IMR-90 (cell line): ENCODE measurements around the gene KRT28. TPM values are rescaled to one million over a fixed set of nuclear protein-coding genes. Genes with fewer than 3 reads are reported as not detected.

ENCODE experiments used
- ATAC-seq: fragments of 200-7000 bp; cut with Tn5 transposase; 2 replicates; pipeline ENCODE4 v1.9.1; 2020; ENCODE audit warnings: low read depth, mild to moderate bottlenecking, moderate library complexity
- BruUV-seq: library from RNA; stranded (reverse); fragments of 400-500 nt; replicated peaks from 2 replicates; lab custom pipeline; 2021; lab: Mats Ljungman, UMichigan
- CTCF ChIA-PET: fragments of 300-600 bp; formaldehyde crosslinking; extraction: SDS; loops from one replicate; lab custom pipeline; 2021; ENCODE audit warnings: antibody characterized with exemption; lab: Yijun Ruan, JAX
- POLR2A ChIA-PET: fragments of 300-600 bp; sonication (Branson Sonifier 250); formaldehyde crosslinking; loops from one replicate; lab custom pipeline; 2022; ENCODE audit warnings: antibody characterized with exemption; ENCODE audit not compliant: unreplicated experiment; lab: Charles Lee
- DNase-seq: peaks from one replicate; pipeline ENCODE4 v3.0.0; 2013
- H2AFZ ChIP-seq: replicated peaks from 2 replicates; pipeline ENCODE3; 2013; ENCODE audit warnings: low read length, mild to moderate bottlenecking; ENCODE audit not compliant: poor library complexity
- H2AK5ac ChIP-seq: 2 replicates; pipeline ENCODE4 v1.6.1; 2013; ENCODE audit warnings: low read depth, low read length, inconsistent platforms
- H2AK9ac ChIP-seq: replicated peaks from 2 replicates; pipeline ENCODE3; 2013; ENCODE audit warnings: mild to moderate bottlenecking, low read depth, low read length, moderate library complexity; ENCODE audit not compliant: poor library complexity
- H2BK120ac ChIP-seq: 2 replicates; pipeline ENCODE4 v1.6.1; 2013; ENCODE audit warnings: low read depth, low read length, inconsistent platforms
- H2BK15ac ChIP-seq: 3 replicates; pipeline ENCODE4 v1.6.1; 2013; ENCODE audit warnings: low read depth, low read length, inconsistent platforms
- H2BK20ac ChIP-seq: 2 replicates; pipeline ENCODE4 v1.6.1; 2013; ENCODE audit warnings: low read depth, mild to moderate bottlenecking, inconsistent platforms, low read length, moderate library complexity
- H2BK5ac ChIP-seq: 2 replicates; pipeline ENCODE4 v1.6.1; 2013; ENCODE audit warnings: mild to moderate bottlenecking, low read depth, low read length, inconsistent platforms; ENCODE audit not compliant: poor library complexity, severe bottlenecking
- H3K14ac ChIP-seq: replicated peaks from 2 replicates; pipeline ENCODE4 v1.6.1; 2013; ENCODE audit warnings: low read depth, low read length, inconsistent platforms
- H3K18ac ChIP-seq: 2 replicates; pipeline ENCODE4 v1.6.1; 2013; ENCODE audit warnings: low read depth, low read length, control low read depth
- H3K23ac ChIP-seq: 2 replicates; pipeline ENCODE4 v1.6.1; 2013; ENCODE audit warnings: low read depth, low read length, inconsistent platforms
- H3K27ac ChIP-seq: 2 replicates; pipeline ENCODE4 v1.5.1; 2013; ENCODE audit warnings: mild to moderate bottlenecking, control low read depth, low read length; ENCODE audit not compliant: insufficient read depth
- H3K27me3 ChIP-seq: 2 replicates; pipeline ENCODE4 v1.6.1; 2013; ENCODE audit warnings: low read length; ENCODE audit not compliant: control insufficient read depth, insufficient read depth
- H3K36me3 ChIP-seq: 2 replicates; pipeline ENCODE4 v1.6.1; 2013; ENCODE audit warnings: low read length, mixed read lengths; ENCODE audit not compliant: control insufficient read depth, insufficient read depth
- H3K4ac ChIP-seq: 2 replicates; pipeline ENCODE4 v1.6.1; 2013; ENCODE audit warnings: low read depth, low read length, inconsistent platforms
- H3K4me1 ChIP-seq: 2 replicates; pipeline ENCODE4 v1.6.1; 2013; ENCODE audit warnings: low read length, mixed read lengths; ENCODE audit not compliant: control insufficient read depth, insufficient read depth
- H3K4me2 ChIP-seq: 2 replicates; pipeline ENCODE4 v1.6.1; 2013; ENCODE audit warnings: low read depth, mild to moderate bottlenecking, control low read depth, low read length, moderate library complexity
- H3K4me3 ChIP-seq: 2 replicates; pipeline ENCODE4 v1.5.1; 2013; ENCODE audit warnings: low read depth, mild to moderate bottlenecking, control low read depth, low read length, moderate library complexity; ENCODE audit not compliant: insufficient read depth
- H3K56ac ChIP-seq: 2 replicates; pipeline ENCODE4 v1.6.1; 2013; ENCODE audit warnings: low read length, inconsistent platforms; ENCODE audit not compliant: insufficient read depth; ENCODE audit errors: extremely low read depth
- H3K79me1 ChIP-seq, 2 experiments: 2 replicates each; pipeline ENCODE4 v1.6.1; 2013; ENCODE audit warnings: low read length in 2 of 2, inconsistent platforms in 1 of 2, low read depth in 1 of 2
- H3K9ac ChIP-seq: 2 replicates; pipeline ENCODE4 v1.6.1; 2013; ENCODE audit warnings: low read depth, low read length, control low read depth
- H3K9me1 ChIP-seq: 2 replicates; pipeline ENCODE4 v1.6.1; 2013; ENCODE audit warnings: low read length, inconsistent platforms; ENCODE audit not compliant: insufficient read depth
- H3K9me3 ChIP-seq: 2 replicates; pipeline ENCODE4 v1.6.1; 2013; ENCODE audit warnings: low read length; ENCODE audit not compliant: control insufficient read depth, insufficient read depth
- H4K20me1 ChIP-seq: 2 replicates; pipeline ENCODE4 v1.6.1; 2013; ENCODE audit warnings: low read length, inconsistent platforms; ENCODE audit not compliant: insufficient read depth
- H4K5ac ChIP-seq: 2 replicates; pipeline ENCODE4 v1.6.1; 2013; ENCODE audit warnings: mild to moderate bottlenecking, low read depth, low read length, control low read depth
- H4K8ac ChIP-seq, 2 experiments: 2 replicates each; pipeline ENCODE4 v1.6.1; 2013; ENCODE audit warnings: low read depth in 2 of 2, low read length in 2 of 2, control low read depth in 1 of 2, inconsistent platforms in 1 of 2
- H4K91ac ChIP-seq: 2 replicates; pipeline ENCODE4 v1.6.1; 2013; ENCODE audit warnings: low read depth, low read length, inconsistent platforms; ENCODE audit not compliant: insufficient read depth
- CHD1 ChIP-seq: IDR thresholded peaks from 2 replicates; pipeline ENCODE4 v1.6.1; 2012; ENCODE audit warnings: low read depth, low read length, improper control_type of control experiment
- MAZ ChIP-seq: IDR thresholded peaks from 2 replicates; pipeline ENCODE4 v1.6.1; 2012; ENCODE audit warnings: low read depth, mild to moderate bottlenecking, low read length, improper control_type of control experiment, moderate library complexity, borderline replicate concordance
- MXI1 ChIP-seq: IDR thresholded peaks from 2 replicates; pipeline ENCODE4 v1.6.1; 2012; ENCODE audit warnings: low read depth, mild to moderate bottlenecking, low read length, moderate library complexity, borderline replicate concordance
- POLR2A ChIP-seq: IDR thresholded peaks from 2 replicates; pipeline ENCODE4 v1.6.1; 2012; ENCODE audit warnings: mild to moderate bottlenecking, low read depth, low read length
- SMC3 ChIP-seq: fragments of 150-350 bp; IDR thresholded peaks from 2 replicates; pipeline ENCODE4 v1.6.1; 2016; ENCODE audit warnings: low read depth, mild to moderate bottlenecking, antibody characterized with exemption, low read length, moderate library complexity
- WGBS, 2 experiments: methylation state at CpG; one replicate each; pipeline versions ENCODE4 v1.1.5 to v1.1.7; 2013; ENCODE audit warnings: missing lambda C conversion rate in 2 of 2; ENCODE audit not compliant: insufficient read length in 1 of 2; ENCODE audit errors: extremely low coverage in 2 of 2; 5-methylcytosine and 5-hydroxymethylcytosine counted together
- dilution Hi-C: fragments of 300-500 bp; cut with HindIII; formaldehyde crosslinking; loops from one replicate; pipeline ENCODE4 v1.14.3; 2018; ENCODE audit warnings: low sequenced_read_pairs; ENCODE audit not compliant: unreplicated experiment
- in situ Hi-C: fragments of 300-500 bp; cut with MboI; formaldehyde crosslinking; loops from 3 replicates; pipeline ENCODE4 v1.14.3; 2019; ENCODE audit warnings: low sequenced_read_pairs, inconsistent platforms, mixed read lengths
- intact Hi-C: fragments of 100-400 bp; cut with micrococcal nuclease; formaldehyde crosslinking; loops from 2 replicates; pipeline ENCODE4 v1.10.0; 2022
- polyA plus RNA-seq, 3 experiments: library from polyadenylated mRNA; depleted of rRNA; stranded (reverse); fragments of >200 nt; gene quantifications; 2 replicates each; pipeline ENCODE4 v1.2.3, GENCODE V29; 2012; ENCODE audit warnings: low replicate concordance in 1 of 3
- total RNA-seq: library from RNA; depleted of rRNA; stranded (reverse); fragments of >200 nt; gene quantifications from 2 replicates; pipeline ENCODE4 v1.2.3, GENCODE V29; 2012

The KRT28 gene
- total and polyA plus RNA-seq, 2 of the 4 experiments (the other 2 are of a cell fraction) = not detected

DNA sequence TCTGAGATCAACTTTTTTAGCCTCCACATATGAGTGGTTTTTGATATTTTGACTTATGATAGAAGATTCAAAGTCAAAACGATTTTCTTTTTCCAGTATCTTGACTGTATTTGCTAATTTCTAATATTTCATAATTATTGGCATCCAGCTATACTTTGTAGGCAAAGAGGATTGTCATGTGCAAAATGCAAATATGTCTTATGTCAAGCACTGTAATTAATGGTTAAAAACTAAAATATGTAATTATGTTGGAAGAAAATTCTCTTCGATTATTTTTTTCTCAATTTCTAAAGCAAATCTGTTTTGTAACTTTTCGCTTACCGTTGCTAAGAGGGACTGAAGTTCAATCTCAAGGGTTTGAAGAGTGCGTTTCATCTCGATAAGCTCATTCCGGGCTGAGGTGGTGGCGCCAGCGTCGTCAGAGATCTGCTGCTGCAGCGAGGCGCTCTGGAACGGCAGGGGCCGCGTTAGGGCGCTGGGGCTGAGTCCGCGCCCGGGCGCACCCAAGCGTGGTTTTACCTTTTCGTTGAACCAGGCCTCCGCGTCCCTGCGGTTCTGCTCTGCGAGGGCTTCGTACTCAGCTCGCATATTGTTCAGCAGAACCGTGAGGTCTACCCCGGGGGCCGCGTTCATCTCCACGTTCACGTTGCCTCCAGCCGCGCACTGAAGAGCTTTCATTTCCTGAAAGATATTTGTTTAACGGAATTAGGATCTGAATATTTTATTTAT, 20.4 kb downstream of the KRT28 start:
- no peak overlapping the region for H4K91ac ChIP-seq
- dilution Hi-C loops = no loop called here
- intact Hi-C loops = no loop called here
- H2AK5ac ChIP-seq = no peak overlapping the region
- H3K9me3 ChIP-seq = no peaks in the 10 kb centered on the region; the same call in 1 of the 2 replicates
- H2BK120ac ChIP-seq = no peak overlapping the region
- H2AK9ac ChIP-seq = no peak overlapping the region
- H3K79me1 ChIP-seq = no peaks in the 10 kb centered on the region
- in situ Hi-C loops = loop anchor here (25.0 kb wide), 1 partner anchor 417 kb away; the partner anchor contains the start of gene GJD3
- TF ChIP-seq CHD1 = no peak
- TF ChIP-seq MAZ = no peak
- no peak for TF ChIP-seq POLR2A
- TF ChIP-seq MXI1 = no peak
- TF ChIP-seq SMC3 = no peak
- H3K4me1 ChIP-seq = no peaks in the 10 kb centered on the region
- H3K4me3 ChIP-seq = no peak overlapping the region
- H2BK5ac ChIP-seq = no peak overlapping the region
- ChIA-PET CTCF (interaction anchor here (0.6 kb wide), 1 partner anchor 730 kb away, joined by 4 read pairs; no protein-coding TSS in a partner anchor), POLR2A (no interaction called here)
- DNase-seq = no peak
- H2BK15ac ChIP-seq = no peak overlapping the region
- H3K4me2 ChIP-seq = peak overlapping the region; percentile 42
- no peak overlapping the region for H3K18ac ChIP-seq
- BruUV-seq = no TSS peak
- no peak overlapping the region for H3K56ac ChIP-seq
- H3K9me1 ChIP-seq = no peaks in the 10 kb centered on the region
- no peak overlapping the region for H4K5ac ChIP-seq
- no peaks in the 10 kb centered on the region for H4K20me1 ChIP-seq
- H3K9ac ChIP-seq = no peak overlapping the region
- whole genome bisulfite sequencing, 2 experiments = 18% methylated on average over 14 of the region's 37 CpGs; no CpG with 5 or more reads in 1 of the 2 experiments
- no peak overlapping the region for H3K23ac ChIP-seq
- H3K27me3 ChIP-seq = peaks cover 48% of the 10 kb centered on the region
- no peak overlapping the region for H4K8ac ChIP-seq
- no peak for ATAC-seq
- no peak overlapping the region for H3K4ac ChIP-seq
- peak overlapping the region; percentile 1 for H2AFZ ChIP-seq
- H2BK20ac ChIP-seq = no peak overlapping the region
- H3K14ac ChIP-seq = no peak overlapping the region
- H3K27ac ChIP-seq = no peak overlapping the region
- H3K36me3 ChIP-seq = no peaks in the 10 kb centered on the region
